ENCODE data around the gene PLEKHA7.
"Not testable (repeated sequence)": the region's sequence is repeated elsewhere in the genome, so short reads cannot be mapped to it uniquely, and the experiment has no call there.

The PLEKHA7 gene

DNA sequence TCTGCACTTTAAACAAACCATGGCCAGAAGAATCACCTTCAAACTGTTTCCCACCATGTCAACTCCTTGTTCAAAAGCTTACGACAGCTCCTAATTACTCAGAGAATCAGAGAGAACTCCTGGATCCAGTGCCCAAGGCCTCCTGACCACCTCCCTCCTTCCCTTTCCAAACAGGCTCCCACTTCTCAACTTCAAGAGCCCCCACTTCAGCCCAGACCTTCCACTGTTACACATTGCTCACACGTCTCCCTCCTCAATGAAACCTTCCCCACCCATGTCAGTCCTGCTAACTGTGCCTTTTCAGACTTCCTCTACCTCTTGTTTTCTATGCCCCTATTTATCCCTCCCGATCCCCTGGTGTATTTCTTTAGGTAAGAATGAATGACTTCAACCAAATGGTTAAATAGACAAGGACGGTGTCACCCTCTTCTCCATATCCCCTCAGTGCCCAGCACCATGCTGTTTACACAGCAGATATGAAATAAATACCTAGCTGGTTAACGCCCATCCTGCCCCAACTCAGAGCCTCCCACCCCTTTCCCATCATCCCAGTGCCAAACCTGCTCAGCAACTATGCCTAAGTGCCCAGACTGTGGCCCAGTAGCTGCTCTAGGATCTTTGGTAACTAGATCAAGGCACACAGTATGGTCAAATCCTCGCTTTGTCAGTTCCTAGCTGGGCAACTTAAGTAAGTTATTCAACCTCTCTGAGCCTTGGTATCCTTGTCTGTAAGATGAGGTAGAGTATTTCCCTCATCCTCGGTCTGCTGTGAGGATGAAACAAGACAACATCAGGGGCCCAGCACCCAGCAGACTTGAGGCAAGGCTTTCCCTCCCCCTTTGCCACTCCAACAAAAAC lies 36.8 kb downstream of the PLEKHA7 start:
- DNase-seq, result no peak

DNA sequence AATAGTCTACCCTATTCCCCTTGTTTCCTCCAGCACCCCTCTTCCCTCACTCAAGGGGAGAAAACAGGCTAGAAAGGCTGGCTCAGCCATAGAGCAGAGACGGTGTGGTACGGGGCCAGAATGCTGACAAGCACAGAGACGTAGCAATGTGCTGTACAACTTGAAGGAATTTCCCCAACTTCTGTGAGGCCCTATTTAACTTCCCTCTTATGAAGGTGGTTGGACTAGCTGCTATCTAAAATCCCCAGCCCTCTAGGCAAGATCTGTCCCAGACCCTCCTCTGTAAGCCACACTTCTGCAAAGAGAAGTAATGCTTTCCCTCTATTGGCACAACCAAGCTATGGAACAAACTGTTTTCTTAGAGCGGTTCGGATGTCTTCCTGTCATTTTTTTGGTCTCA lies 37.8 kb downstream of the PLEKHA7 start:
- no peak for DNase-seq

DNA sequence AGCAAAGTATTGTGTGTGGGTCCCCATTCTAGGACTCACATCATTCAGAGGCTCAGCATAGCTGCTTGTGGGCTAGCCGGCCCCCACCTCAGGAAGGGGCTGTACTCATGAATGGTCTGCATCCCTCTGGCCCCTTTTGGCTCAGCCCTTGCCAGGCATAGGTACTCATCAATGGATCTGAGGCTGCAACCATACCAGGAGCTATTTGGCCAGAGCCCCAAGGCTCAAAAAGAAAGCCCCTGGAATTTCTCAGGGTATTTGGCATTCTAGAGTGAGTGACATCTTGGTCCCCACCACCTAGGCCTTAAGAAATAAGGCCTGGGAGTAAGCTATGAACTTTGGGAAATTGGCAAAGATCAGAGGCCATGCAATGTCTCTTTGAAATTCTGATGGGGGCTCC lies 38.3 kb downstream of the PLEKHA7 start:
- no peak for DNase-seq

DNA sequence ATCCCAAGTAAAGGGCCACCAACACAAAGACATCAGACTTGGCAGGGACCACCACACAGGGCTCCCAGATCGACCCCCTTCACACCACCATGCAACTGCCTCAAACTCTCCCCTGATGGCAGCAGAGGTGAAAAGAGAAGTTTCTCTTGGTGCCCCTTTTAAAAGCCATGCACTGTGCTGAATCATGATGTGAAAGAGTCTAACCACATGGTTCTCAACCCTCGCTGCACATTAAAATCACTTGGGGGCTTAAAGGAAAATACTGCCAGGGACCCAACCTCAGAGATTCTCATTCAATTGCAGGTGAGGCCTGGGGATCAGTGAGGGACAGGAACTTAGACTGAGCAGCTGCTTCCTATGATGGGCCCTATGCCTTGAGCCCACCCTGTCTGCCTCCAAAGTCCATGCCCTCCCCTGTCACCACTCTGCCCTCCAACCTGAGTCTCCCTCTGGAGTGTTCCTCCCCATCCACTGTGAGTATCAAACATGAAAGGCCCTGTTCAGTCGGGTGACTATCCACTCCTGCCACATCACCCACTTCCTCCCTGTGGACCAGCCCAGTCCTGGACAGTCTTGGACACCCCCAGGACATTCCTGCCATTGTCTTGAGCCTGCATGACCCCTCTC lies 40.8 kb downstream of the PLEKHA7 start:
- DNase-seq, result no peak

DNA sequence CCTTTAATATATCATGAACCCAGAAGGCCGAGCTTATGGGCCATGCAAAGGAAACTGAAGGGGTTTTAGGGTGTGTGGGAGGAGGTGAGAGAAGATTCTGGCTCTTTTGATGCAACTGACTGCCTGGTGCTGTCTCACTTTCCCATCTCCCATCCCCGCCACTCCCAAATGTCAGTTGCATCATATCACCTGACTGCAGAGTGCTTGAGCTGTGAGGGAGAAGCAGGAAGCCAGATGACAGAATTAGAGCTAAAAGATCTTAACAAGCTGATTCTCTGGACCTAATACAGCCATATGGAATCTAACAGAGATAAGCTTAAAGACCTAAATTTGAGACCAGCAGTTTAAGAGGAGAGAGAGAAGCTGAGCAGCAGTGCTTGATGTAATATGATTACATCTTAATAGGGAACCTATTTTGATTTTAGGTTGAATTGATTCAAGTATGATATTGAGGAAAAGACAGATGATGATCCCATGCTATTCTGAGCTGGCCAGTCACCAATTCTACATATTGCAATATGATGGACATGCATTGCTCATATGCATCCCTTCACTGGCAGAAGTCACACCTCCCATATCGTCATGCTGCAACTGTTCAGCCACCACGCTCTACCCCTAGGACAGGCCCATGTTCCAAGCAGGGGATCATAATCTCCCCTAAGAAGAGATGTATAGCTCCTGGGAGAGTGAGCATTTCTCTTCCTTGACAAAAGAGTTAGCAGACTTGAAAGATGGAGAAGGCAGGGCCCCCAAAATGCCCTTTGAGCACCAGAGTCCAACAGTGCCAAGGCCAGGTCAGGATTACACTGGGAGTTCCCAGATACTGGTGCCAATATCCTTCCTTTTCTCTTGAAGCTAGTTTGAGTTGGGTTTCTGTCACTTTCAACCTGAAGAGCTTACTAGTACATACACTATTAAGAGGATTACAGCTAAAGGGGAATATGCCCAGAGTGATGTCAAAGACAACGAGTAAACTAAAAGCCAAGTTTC lies 44.9 kb downstream of the PLEKHA7 start:
- DNase-seq, result no peak

DNA sequence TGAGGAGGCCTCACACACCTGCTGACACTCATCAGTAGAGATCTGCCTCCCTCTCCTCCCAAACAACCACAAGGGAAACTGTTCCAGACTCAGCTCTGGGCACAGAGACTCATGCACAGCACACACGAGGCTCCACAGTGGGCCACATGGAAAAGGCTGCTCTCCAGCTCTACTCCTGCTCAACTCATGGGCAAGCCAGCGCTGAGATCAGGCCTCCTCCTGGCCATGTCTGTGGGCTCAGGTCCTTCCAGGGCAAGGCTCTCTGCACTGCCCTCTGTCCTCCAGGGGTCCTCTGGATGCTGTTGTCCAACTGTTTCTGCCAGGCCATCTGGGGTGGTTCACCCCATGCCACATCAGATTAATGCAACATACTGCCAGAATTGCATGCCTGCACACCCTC lies 46.0 kb downstream of the PLEKHA7 start:
- no peak for DNase-seq

DNA sequence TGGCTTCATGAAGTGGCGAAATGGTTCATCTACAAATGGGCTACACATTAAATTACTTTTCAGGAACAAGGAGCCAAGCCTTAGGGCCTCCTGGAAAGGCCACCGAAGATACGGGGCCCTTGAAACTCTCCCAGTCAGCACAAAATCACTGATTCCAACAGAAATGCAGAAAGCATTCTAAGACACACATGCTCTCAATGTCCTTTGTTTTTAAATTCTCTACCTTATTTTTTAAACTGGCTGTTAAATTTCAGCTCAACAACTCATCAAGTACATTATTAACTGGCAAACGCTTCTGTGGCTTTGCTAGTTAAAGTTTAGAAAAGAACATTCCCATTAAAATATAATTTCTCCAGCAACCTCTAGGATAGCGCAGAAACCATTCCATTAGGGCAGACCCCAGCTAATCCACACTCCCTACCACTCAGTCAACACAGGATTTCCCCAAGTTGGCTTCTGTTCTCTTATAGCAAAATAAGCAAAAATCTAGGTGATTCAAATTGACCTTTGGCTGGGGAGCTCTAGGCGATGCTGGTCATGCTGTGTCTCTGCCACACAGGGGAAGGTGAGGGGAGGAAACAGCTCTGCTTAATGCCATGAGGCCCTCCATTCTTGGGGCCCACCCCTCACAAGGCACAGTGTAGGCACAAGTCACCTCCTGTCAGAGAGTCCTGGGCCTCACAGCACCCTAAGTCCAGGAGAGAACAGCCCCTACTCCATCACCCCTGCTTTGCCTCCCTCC lies 47.1 kb downstream of the PLEKHA7 start:
- no peak for DNase-seq

DNA sequence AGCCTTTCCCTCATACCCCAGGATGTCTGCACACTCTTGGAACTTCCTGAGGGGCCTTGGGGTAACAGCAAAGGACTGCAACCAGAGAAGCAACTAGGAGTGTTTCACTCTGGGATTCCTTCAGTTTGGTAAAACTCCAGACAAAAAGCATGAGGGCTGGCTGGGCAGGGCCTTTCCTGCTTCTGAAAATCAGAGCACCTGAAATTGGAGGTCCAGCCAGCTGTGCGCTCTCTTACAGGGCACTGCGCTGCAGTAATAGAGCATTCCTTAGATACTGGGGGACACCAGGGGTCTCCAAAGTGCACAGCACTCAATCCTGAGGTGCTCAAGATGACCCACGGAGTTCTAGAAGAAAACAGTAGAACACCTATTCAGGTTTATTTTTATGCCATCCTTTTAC lies 49.7 kb downstream of the PLEKHA7 start:
- DNase-seq, result no peak

DNA sequence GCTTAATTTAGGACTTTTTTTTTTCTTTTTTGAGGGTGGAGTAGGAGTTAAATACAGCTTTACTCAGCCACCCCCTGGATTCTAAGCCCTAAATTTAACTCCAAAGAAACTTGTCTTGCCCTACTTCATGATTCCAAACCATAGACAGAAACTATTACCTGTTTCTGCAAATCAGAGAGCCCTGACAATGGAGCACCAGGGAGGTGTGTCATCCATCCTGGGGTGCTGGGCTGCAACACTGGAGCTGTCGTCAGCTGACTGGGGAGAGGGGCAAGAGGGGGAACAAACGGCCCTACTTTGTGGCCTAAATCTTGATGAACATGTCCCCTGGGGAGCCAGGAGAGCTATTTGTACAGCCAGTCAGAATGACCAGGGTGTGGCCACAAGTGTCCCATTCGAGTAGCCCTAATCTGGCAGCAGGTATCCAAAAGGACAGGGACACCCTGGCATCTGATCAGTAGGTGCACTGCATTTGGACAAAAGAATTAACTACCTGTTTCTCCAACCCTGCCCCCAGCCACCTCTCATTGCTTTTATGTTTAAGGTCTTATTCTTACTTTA lies 50.8 kb downstream of the PLEKHA7 start:
- no peak for DNase-seq

DNA sequence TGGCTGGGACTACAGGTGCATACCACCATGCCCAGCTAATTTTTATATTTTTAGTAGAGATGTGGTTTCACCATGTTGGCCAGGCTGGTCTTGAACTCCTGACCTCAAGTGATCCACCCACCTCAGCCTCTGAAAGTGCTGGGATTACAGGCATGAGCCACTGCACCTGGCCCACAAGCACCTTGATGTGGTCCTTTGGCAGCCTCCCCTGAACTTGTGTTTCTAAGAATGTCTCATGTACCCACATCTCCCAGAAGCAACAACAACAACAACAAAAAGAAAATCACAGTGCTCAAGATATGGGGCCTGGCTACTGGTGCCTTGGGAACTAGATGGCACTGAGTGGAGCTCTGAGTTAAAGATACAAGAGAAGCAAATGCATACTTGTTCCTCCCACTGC lies 51.6 kb downstream of the PLEKHA7 start:
- not testable (repeated sequence) for DNase-seq

DNA sequence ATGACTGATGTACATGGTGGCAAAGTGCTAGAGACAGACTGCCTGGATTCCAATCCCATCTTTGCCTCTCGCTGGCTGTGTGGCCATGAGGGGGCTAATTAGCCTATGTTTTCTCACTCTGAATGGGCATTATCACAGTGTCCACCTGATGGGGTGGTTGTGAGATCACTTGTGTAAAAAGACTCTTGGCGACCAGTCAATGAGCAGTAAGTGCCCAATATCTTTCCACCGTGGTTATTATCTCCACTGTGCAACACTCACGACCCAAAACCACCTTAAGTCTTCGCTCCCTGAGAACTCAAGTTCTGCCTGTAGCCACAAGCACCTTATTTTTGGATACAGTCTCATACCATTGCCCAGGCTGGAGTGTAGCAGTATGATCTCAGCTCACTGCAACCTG lies 52.1 kb downstream of the PLEKHA7 start:
- no peak for DNase-seq

DNA sequence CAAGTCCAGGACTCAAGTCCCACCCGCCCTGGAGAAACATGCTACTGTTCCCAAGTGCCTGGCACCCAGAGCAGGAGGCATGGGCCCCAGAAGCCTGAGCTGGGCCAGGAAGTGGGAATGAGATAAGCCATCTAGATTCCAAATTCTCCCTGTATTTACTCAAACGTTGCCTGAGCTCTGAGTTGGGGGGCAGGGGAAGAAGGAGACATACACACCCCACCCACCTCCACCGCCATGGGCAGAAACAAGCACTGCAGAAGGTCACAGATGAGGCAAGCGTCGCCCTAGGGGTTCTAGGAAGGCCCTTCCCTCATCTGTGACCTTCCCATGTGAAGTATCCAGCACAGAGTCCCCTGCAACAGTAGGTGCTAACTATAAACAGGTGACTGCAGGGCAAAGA lies 54.0 kb downstream of the PLEKHA7 start:
- DNase-seq, result no peak

DNA sequence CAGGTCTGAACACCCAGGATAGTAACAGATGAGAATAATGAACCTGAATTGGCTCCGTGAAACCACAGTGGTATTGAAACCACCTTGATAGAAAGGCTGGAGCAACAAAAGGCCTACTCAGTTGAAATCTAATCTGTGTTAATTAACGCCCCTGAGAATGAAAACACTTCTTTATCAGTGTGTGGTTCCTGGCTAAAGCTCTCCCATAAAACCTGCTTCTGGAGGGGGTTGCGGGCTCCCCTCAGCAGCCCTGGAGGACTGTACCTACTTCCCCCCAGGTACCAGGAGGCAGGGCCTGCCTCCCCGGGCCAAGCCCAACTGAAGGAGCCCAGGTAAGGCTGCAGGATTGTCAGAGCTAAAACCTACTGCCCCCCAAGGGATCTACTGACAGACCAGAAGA lies 54.6 kb downstream of the PLEKHA7 start:
- no peak for DNase-seq

DNA sequence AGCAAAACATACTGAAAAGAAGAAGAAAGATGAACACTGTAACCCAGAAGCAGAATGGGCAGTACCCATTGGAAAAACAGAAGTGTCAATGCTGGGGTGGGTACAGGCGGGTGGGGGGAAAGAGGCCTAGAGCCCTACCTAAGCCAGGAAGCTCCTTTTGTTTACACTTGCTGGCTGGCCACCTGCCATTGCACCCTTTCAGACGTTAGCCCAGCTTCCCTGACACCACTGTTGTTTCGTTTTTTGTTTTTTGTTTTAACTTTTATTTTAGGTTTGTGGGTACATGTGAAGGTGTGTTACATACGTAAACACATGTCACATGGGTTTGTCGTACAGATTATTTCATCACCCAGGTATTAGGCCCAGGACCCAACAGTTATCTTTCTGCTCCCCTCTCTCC lies 55.4 kb downstream of the PLEKHA7 start:
- no peak for DNase-seq

DNA sequence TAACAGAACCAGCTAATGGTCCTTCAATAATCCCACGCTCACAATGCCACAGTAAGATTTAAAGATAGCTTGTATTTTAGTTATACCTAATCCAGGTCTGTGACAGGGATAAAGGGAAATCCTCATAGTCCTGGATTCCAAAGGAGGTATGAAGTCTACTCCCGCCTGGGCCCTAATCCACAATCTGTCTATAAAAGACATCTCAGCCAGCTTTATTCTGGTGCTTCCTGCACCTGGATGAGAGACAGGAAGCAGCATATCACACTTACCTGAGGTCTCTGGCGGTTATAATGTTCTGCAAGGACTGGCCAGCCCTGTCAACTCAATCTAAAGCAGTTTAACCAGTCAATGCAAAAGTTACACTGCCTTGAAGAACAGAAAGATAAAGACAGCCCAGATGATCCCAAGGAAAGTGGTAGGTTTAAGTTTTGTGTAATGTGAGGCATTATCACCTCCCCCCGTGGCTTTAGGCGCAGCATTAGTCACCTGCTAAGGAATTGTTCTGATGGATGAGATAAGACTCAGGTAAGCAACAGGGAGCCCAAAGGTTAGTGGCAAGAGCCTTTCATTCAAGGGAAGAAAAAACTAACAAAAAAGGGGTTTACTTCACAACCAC lies 57.6 kb downstream of the PLEKHA7 start:
- DNase-seq, result no peak

DNA sequence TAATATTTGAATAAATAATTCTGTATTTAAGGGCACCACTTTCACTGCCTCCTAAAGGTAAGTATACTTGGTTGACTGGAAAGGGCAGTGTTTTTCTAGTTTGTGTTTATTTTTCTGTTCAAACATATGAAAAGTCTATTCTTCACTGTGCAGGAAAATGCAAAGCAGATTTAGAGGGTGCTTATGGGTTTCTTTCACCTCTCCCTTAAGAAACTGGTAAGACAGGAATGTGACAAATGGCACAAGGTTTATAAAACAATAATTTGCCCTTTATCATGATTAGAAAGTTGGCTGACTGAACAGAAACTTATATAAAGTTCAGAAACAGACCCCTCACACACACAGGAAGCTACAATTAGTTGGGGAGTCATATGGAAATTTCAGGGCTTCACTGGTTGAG lies 60.6 kb downstream of the PLEKHA7 start:
- no peak for DNase-seq

DNA sequence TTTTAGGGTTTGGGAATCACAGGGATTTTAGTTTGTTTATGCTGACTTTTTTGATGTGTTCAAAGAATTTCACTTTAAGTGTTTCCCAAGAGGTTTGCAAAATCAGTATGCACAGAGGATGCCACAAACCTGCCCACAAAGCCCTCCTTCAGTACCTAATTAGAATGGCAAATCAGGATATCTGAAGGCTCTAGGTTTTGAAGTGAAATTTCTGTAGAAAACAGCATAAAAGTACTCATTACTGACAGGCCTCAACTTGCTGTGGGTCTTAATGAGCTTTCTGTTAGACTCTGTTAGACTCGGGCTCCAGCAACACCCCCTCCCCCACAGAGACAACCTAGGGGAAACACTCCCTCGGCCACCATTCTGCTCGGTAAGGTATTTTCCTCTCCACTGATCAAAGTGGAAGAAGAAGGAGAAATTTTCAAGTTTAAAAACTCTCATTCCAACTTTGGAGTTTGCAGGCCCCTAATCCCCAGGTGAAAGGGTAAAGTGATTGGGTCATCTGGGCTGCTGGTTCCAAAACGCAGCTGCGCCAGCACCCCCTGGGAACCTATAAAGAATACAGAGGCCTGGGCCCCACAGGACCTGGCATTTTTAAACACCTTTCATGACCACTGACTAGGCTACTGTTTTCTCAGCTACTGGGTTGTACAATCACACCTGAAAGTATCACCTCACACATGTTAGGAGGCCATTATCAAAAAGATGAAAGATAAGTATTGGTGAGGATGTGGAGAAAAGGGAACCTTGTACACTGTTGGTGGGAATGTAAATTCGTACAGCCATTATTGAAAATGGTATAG lies 67.5 kb downstream of the PLEKHA7 start:
- DNase-seq, result no peak

DNA sequence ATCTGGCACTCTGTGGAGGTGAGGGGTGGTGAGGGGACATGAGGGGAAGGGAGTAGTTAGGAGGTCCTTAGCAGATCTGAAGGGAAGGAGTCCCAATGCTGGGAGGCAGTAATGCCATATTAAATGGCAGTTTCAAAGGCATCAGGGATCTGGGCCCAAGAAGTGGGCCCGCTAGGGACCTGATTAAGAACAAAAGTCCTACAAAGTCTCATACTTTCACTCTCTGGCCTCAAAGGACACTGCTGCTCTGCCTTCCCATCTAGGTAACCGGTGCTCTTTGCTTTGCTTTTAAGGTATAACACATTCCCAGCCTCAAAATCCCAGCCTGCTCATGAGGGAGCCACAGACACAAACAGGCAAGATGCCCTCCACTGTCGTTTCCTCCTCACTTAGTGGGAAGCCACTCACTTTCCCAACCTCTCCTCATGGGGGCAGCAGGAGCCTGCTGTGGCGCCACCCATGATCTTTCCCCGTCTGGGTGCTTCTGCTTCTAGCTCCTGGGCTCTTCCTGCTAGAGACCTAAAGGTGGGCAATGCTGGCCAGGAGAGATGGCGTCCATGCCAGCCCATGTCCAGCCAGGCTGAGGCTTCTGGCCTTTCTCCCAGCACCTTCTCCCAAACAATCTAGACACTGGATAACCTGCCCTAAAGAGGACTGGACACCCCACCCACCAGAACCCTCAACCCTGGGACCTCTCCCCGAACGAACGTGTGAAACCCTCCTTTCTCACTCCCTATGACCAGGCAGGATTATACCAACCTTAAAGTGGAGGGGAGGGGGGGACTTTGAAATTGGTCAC lies 68.3 kb downstream of the PLEKHA7 start:
- no peak for DNase-seq

DNA sequence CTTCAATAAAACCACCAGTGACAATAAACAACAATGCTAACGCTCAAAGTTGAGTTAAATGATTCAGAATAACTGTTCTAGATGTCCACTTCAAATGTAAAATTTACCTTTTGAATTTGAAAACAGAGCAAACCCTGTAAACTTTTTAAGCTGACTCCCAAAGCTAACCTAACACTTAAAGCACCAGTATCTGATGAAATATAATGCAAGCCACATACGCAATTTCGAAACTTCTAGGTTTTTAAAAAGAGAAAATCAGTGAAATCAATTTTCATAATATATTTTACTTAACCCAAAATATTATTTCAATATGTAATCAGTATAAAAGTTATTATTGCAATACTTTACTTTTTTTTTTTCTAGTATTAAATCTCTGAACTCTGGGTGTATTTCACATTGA lies 71.3 kb downstream of the PLEKHA7 start:
- DNase-seq, result no peak

DNA sequence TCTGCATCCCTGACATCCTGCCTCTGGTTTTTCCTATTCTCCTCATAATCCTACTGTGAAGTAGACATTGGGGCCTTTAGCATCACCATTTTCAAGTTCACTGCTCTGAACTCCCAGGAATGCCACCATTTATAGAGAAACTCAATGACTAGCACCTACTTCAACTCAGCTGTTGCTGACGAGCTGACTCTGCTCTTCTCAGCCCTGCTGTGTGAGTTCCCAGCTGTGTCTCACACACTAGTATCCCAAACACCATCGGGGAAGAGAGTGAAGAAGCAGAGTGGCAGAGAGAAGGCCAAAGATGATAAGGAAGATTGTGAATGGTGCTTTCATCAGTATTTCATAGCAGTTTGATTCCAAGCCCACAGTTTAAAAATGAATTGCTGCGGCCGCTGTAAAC lies 71.9 kb downstream of the PLEKHA7 start:
- DNase-seq, result no peak
